H1 (cell line): ENCODE measurements around the gene DRD2. TPM values are rescaled to one million over a fixed set of nuclear protein-coding genes. Genes with fewer than 3 reads are reported as not detected.
A peak's percentile ranks its signal among the peaks of the same experiment; 100 is the strongest.

ENCODE experiments used
- CTCF ChIA-PET: fragments of 300-600 bp; sonication (Branson Sonifier 250); formaldehyde crosslinking; loops from one replicate; lab custom pipeline; 2021; ENCODE audit not compliant: partially characterized antibody; lab: Charles Lee
- POLR2A ChIA-PET: fragments of 300-600 bp; sonication (Branson Sonifier 250); formaldehyde crosslinking; loops from one replicate; lab custom pipeline; 2021; ENCODE audit warnings: inconsistent platforms; ENCODE audit not compliant: partially characterized antibody; lab: Charles Lee
- DNase-seq, 2 experiments: peaks; one replicate each; pipeline versions ENCODE4 v3.0.0 to v3.0.0-alpha.2; 2010 to 2022; ENCODE audit warnings: low spot score in 2 of 2, low read depth in 1 of 2, mixed read lengths in 1 of 2
- FAIRE-seq: peaks from 2 replicates; lab custom pipeline; 2011; peaks lifted over from hg19 to GRCh38; lab: Jason Lieb, UNC
- H2AFZ ChIP-seq: 2 replicates; pipeline ENCODE4 v1.8.1; 2012; ENCODE audit warnings: low read length, inconsistent platforms
- H2AK5ac ChIP-seq: 2 replicates; pipeline ENCODE4 v1.6.1; 2013; ENCODE audit warnings: low read depth, low read length
- H2BK120ac ChIP-seq: replicated peaks from 2 replicates; pipeline ENCODE3; 2013; ENCODE audit warnings: low read depth, low read length, inconsistent platforms
- H2BK12ac ChIP-seq: 2 replicates; pipeline ENCODE4 v1.6.1; 2013; ENCODE audit warnings: low read depth, low read length
- H2BK15ac ChIP-seq: 2 replicates; pipeline ENCODE4 v1.6.1; 2013; ENCODE audit warnings: low read length
- H2BK20ac ChIP-seq: 2 replicates; pipeline ENCODE4 v1.6.1; 2013; ENCODE audit warnings: low read length
- H2BK5ac ChIP-seq: 2 replicates; pipeline ENCODE4 v1.6.1; 2013; ENCODE audit warnings: low read depth, low read length
- H3K14ac ChIP-seq: 2 replicates; pipeline ENCODE4 v1.6.1; 2013; ENCODE audit warnings: inconsistent platforms; ENCODE audit not compliant: insufficient read length
- H3K18ac ChIP-seq: 2 replicates; pipeline ENCODE4 v1.6.1; 2013; ENCODE audit warnings: low read length; ENCODE audit errors: extremely low read depth
- H3K23ac ChIP-seq: 2 replicates; pipeline ENCODE4 v1.6.1; 2013; ENCODE audit warnings: inconsistent platforms; ENCODE audit not compliant: insufficient read length
- H3K23me2 ChIP-seq: 2 replicates; pipeline ENCODE4 v1.6.1; 2013; ENCODE audit warnings: low read depth, low read length
- H3K27ac ChIP-seq: 2 replicates; pipeline ENCODE4 v1.6.1; 2011; ENCODE audit warnings: low read depth, low read length, inconsistent platforms
- H3K27me3 ChIP-seq, 4 experiments: replicated peaks in 1 of 4; 1 replicate in 1 of 4; 2 replicates in 3 of 4; pipeline versions ENCODE4 v1.6.1 to v1.8.1; 2011 to 2013; ENCODE audit warnings: low read length in 3 of 4, mild to moderate bottlenecking in 3 of 4, inconsistent platforms in 2 of 4, mixed read lengths in 2 of 4, moderate library complexity in 1 of 4; ENCODE audit not compliant: control insufficient read depth in 3 of 4, insufficient read depth in 3 of 4; ENCODE audit errors: extremely low read depth in 1 of 4
- H3K36me3 ChIP-seq, 4 experiments: 2 replicates each; pipeline versions ENCODE4 v1.6.1 to v1.8.1; 2011 to 2013; ENCODE audit warnings: mild to moderate bottlenecking in 4 of 4, low read length in 3 of 4, moderate library complexity in 2 of 4, control low read depth in 1 of 4, inconsistent platforms in 1 of 4; ENCODE audit not compliant: insufficient read depth in 4 of 4, control insufficient read depth in 2 of 4
- H3K4ac ChIP-seq: replicated peaks from 2 replicates; pipeline ENCODE3; 2013; ENCODE audit warnings: low read length, low read depth, mixed read lengths, inconsistent platforms; ENCODE audit not compliant: insufficient read length
- H3K4me1 ChIP-seq, 4 experiments: replicated peaks in 1 of 4; 1 replicate in 1 of 4; 2 replicates in 3 of 4; pipeline versions ENCODE4 v1.6.1 to v1.8.1; 2011 to 2013; ENCODE audit warnings: low read length in 3 of 4, inconsistent platforms in 2 of 4, mixed read lengths in 1 of 4; ENCODE audit not compliant: insufficient read depth in 4 of 4, control insufficient read depth in 3 of 4
- H3K4me2 ChIP-seq, 2 experiments: 2 replicates each; pipeline versions ENCODE4 v1.6.1 to v1.8.1; 2011 to 2013; ENCODE audit warnings: low read depth in 2 of 2, low read length in 2 of 2, control low read depth in 1 of 2, inconsistent platforms in 1 of 2, mild to moderate bottlenecking in 1 of 2; ENCODE audit not compliant: insufficient read depth in 1 of 2
- H3K4me3 ChIP-seq, 4 experiments: fragments of 200-600, 300-600 bp in 1 of 4; sonication (generic), shearing (Covaris generic), sonication (Bioruptor Twin) in 1 of 4; 2 replicates each; pipeline versions ENCODE4 v1.5.1 to v1.8.1; 2011 to 2016; ENCODE audit warnings: low read length in 4 of 4, low read depth in 3 of 4, control low read depth in 2 of 4, inconsistent platforms in 2 of 4, mild to moderate bottlenecking in 2 of 4, mixed read lengths in 1 of 4, moderate library complexity in 1 of 4; ENCODE audit not compliant: insufficient read depth in 2 of 4; ENCODE audit errors: extremely low read depth in 1 of 4
- H3K56ac ChIP-seq: replicated peaks from 2 replicates; pipeline ENCODE3; 2013; ENCODE audit warnings: low read depth, mild to moderate bottlenecking, mixed read lengths, low read length, inconsistent platforms; ENCODE audit not compliant: insufficient read length
- H3K79me1 ChIP-seq: 2 replicates; pipeline ENCODE4 v1.6.1; 2013; ENCODE audit warnings: low read depth, low read length, control low read depth
- H3K79me2 ChIP-seq, 2 experiments: 2 replicates each; pipeline versions ENCODE4 v1.6.1 to v1.8.1; 2012 to 2013; ENCODE audit warnings: low read length in 2 of 2, mild to moderate bottlenecking in 2 of 2, inconsistent platforms in 1 of 2; ENCODE audit not compliant: insufficient read depth in 2 of 2, control insufficient read depth in 1 of 2
- H3K9ac ChIP-seq, 4 experiments: replicated peaks in 1 of 4; 1 replicate in 1 of 4; 2 replicates in 3 of 4; pipeline versions ENCODE4 v1.6.1 to v1.8.1; 2011 to 2013; ENCODE audit warnings: low read depth in 3 of 4, low read length in 3 of 4, control low read depth in 2 of 4, mild to moderate bottlenecking in 2 of 4, moderate library complexity in 2 of 4, inconsistent platforms in 1 of 4; ENCODE audit errors: extremely low read depth in 1 of 4
- H3K9me3 ChIP-seq, 2 experiments: 2 replicates each; pipeline versions ENCODE4 v1.6.1 to v1.8.1; 2012 to 2013; ENCODE audit warnings: mild to moderate bottlenecking in 2 of 2, moderate library complexity in 2 of 2, control low read depth in 1 of 2, inconsistent platforms in 1 of 2, low read depth in 1 of 2, low read length in 1 of 2, mixed read lengths in 1 of 2; ENCODE audit not compliant: insufficient read depth in 2 of 2
- H4K20me1 ChIP-seq, 2 experiments: replicated peaks in 1 of 2; 2 replicates each; pipeline versions ENCODE3 to v1.8.1; 2011 to 2013; ENCODE audit warnings: inconsistent platforms in 2 of 2, low read length in 2 of 2, mild to moderate bottlenecking in 1 of 2; ENCODE audit not compliant: insufficient read depth in 2 of 2, control insufficient read depth in 1 of 2
- H4K5ac ChIP-seq: 2 replicates; pipeline ENCODE4 v1.6.1; 2013; ENCODE audit warnings: low read length, low read depth, mixed read lengths, inconsistent platforms; ENCODE audit not compliant: insufficient read length
- H4K8ac ChIP-seq: 2 replicates; pipeline ENCODE4 v1.8.0; 2013; ENCODE audit warnings: mild to moderate bottlenecking, moderate library complexity, low read length, inconsistent platforms; ENCODE audit not compliant: insufficient read depth; ENCODE audit errors: extremely low read depth
- H4K91ac ChIP-seq: replicated peaks from 2 replicates; pipeline ENCODE3; 2013; ENCODE audit warnings: low read length, mixed read lengths, inconsistent platforms; ENCODE audit not compliant: insufficient read length
- BCL11A ChIP-seq, 2 experiments: IDR thresholded peaks; one replicate each; pipeline ENCODE4 v1.6.1; 2011; ENCODE audit warnings: low read depth in 2 of 2, low read length in 2 of 2, mild to moderate bottlenecking in 2 of 2
- BRCA1 ChIP-seq: IDR thresholded peaks from 2 replicates; pipeline ENCODE4 v1.6.1; 2012; ENCODE audit warnings: low read depth, low read length, improper control_type of control experiment
- EP300 ChIP-seq, 2 experiments: IDR thresholded peaks; 1 replicate in 1 of 2; 2 replicates in 1 of 2; pipeline ENCODE4 v1.6.1; 2011 to 2012; ENCODE audit warnings: low read depth in 2 of 2, low read length in 2 of 2, mild to moderate bottlenecking in 2 of 2, borderline replicate concordance in 1 of 2, inconsistent platforms in 1 of 2, moderate library complexity in 1 of 2
- EZH2 ChIP-seq: fragments of 200-600 bp; sonication (generic); IDR thresholded peaks from 2 replicates; pipeline ENCODE4 v1.7.1; 2012; ENCODE audit warnings: low read depth, mild to moderate bottlenecking, moderate library complexity, low read length, inconsistent platforms; ENCODE audit not compliant: severe bottlenecking
- HDAC6 ChIP-seq: IDR thresholded peaks from one replicate; pipeline ENCODE4 v1.7.1; 2012; ENCODE audit warnings: low read depth, mild to moderate bottlenecking, inconsistent platforms, low read length, moderate library complexity
- JUN ChIP-seq: IDR thresholded peaks from 2 replicates; pipeline ENCODE4 v1.6.1; 2011; ENCODE audit warnings: low read depth, mild to moderate bottlenecking, improper control_type of control experiment, low read length
- NRF1 ChIP-seq: IDR thresholded peaks from 2 replicates; pipeline ENCODE4 v1.6.1; 2011; ENCODE audit warnings: mild to moderate bottlenecking, low read depth, low read length, improper control_type of control experiment
- SAP30 ChIP-seq: fragments of 300-600 bp; sonication (generic); IDR thresholded peaks from 2 replicates; pipeline ENCODE4 v1.7.1; 2012; ENCODE audit warnings: low read length, moderate library complexity, mild to moderate bottlenecking, inconsistent platforms; ENCODE audit not compliant: insufficient read depth, insufficient replicate concordance
- SP4 ChIP-seq: IDR thresholded peaks from 2 replicates; pipeline ENCODE4 v1.6.1; 2012; ENCODE audit warnings: low read length, inconsistent platforms
- SRF ChIP-seq: IDR thresholded peaks from 2 replicates; pipeline ENCODE4 v1.6.1; 2011; ENCODE audit warnings: mild to moderate bottlenecking, low read depth, low read length, moderate library complexity
- TAF1 ChIP-seq: IDR thresholded peaks from 2 replicates; pipeline ENCODE4 v1.6.1; 2011; ENCODE audit warnings: mild to moderate bottlenecking, low read depth, low read length
- USF2 ChIP-seq: IDR thresholded peaks from 2 replicates; pipeline ENCODE4 v1.6.1; 2011; ENCODE audit warnings: low read length, improper control_type of control experiment
- WGBS, 2 experiments: shearing (Covaris generic) in 1 of 2; methylation state at CpG; one replicate each; pipeline versions ENCODE4 v1.1.6 to v1.1.7; 2013 to 2015; ENCODE audit warnings: low lambda C conversion rate in 2 of 2, mixed read lengths in 2 of 2, inconsistent platforms in 1 of 2, low coverage in 1 of 2, missing lambda C conversion rate in 1 of 2; ENCODE audit not compliant: insufficient replicate concordance in 2 of 2, insufficient coverage in 1 of 2, insufficient read length in 1 of 2; ENCODE audit errors: extremely low coverage in 1 of 2, missing lambda C conversion rate in 1 of 2; 5-methylcytosine and 5-hydroxymethylcytosine counted together
- polyA plus RNA-seq, 7 experiments: library from polyadenylated mRNA; depleted of rRNA in 3 of 7; stranded (reverse) in 5 of 7; unstranded in 2 of 7; fragments of >200 nt in 5 of 7; fragments of 200-250 nt in 2 of 7; gene quantifications; 1 replicate in 5 of 7; 2 replicates in 1 of 7; 4 replicates in 1 of 7; pipeline versions ENCODE4 v1.2.1 to v1.2.3, GENCODE V29; 2011 to 2013; ENCODE audit warnings: missing spikeins in 2 of 7, mixed read lengths in 2 of 7
- total RNA-seq: library from RNA; stranded (reverse); fragmentation: NEBNext Ultra II Directional; extraction: Animal tissue kit (Norgen Biotek cat#: 25700); gene quantifications from 2 replicates; pipeline ENCODE4 v1.2.1, GENCODE V29; 2021

DRD2 gene
- total and polyA plus RNA-seq, 2 of the 8 experiments (the other 6 are each of a cell fraction or from before 2014, with no cell fraction given): 0.26 to 0.41 TPM

GRCh38 chr11:113408887-113409286 lies 66.3 kb downstream of the DRD2 start:
- Histone ChIP-seq H2AFZ (no peak overlapping the region), H4K5ac (no peak overlapping the region), H3K4me2 (no peak overlapping the region), H3K18ac (no peak overlapping the region), H2BK12ac (no peak overlapping the region), H3K27me3 (no peaks in the 10 kb centered on the region), H3K4me3 (no peak overlapping the region), H2BK15ac (no peak overlapping the region), H3K4ac (no peak overlapping the region), H3K36me3 (no peaks in the 10 kb centered on the region), H3K27ac (no peak overlapping the region), H3K14ac (no peak overlapping the region), H3K23me2 (no peaks in the 10 kb centered on the region), H2BK20ac (no peak overlapping the region), H2AK5ac (no peak overlapping the region), H4K91ac (peak overlapping the region; percentile 35), H3K9ac (no peak overlapping the region), H2BK120ac (no peak overlapping the region), H3K79me1 (no peaks in the 10 kb centered on the region), H4K20me1 (no peaks in the 10 kb centered on the region), H4K8ac (no peak overlapping the region), H3K56ac (no peak overlapping the region), H2BK5ac (no peak overlapping the region), H3K9me3 (no peaks in the 10 kb centered on the region), H3K4me1 (no peaks in the 10 kb centered on the region), H3K79me2 (no peaks in the 10 kb centered on the region), H3K23ac (no peak overlapping the region)
- ChIA-PET CTCF (interaction anchor here (0.5 kb wide), 1 partner anchor 1236 kb away, joined by 5 read pairs; no protein-coding TSS in a partner anchor), POLR2A (no interaction called here)
- FAIRE-seq: no peak
- TF ChIP-seq EZH2: no peak
- TF ChIP-seq HDAC6: no peak
- TF ChIP-seq JUN: no peak
- no peak for TF ChIP-seq BCL11A (IDR thresholded peaks at IDR 0.05; ENCODE audit: low read depth in 2 of 2, low read length in 2 of 2)
- no peak for TF ChIP-seq TAF1
- no peak for TF ChIP-seq EP300 (IDR thresholded peaks at IDR 0.05; ENCODE audit: borderline replicate concordance in 1 of 2, low read depth in 2 of 2, low read length in 2 of 2)
- TF ChIP-seq USF2: no peak
- TF ChIP-seq SRF: no peak
- no peak for TF ChIP-seq SAP30
- TF ChIP-seq SP4: no peak
- no peak for TF ChIP-seq NRF1
- no peak for TF ChIP-seq BRCA1
- DNase-seq: no peak
- WGBS, 2 experiments: 80% methylated on average over 8 of the region's 9 CpGs; no CpG with 5 or more reads in 1 of the 2 experiments
